ENCODE results near the gene BCKDK.

DNA sequence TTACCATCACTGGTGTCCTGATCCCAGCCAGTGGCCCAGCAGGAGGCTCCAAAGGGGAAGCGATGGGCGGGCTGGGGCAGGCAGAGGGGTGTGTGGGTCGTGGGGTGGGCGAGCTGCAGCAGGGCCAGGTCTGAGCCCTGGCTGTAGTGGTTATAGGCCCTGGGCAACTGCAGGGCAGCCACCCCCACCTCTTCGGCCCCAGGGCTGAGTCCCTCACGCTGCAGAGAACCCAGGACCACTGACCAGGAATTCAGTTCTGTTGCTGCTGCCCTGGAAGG lies 21.6 kb upstream of the BCKDK start:
- TF ChIP-seq, protein P1, sequence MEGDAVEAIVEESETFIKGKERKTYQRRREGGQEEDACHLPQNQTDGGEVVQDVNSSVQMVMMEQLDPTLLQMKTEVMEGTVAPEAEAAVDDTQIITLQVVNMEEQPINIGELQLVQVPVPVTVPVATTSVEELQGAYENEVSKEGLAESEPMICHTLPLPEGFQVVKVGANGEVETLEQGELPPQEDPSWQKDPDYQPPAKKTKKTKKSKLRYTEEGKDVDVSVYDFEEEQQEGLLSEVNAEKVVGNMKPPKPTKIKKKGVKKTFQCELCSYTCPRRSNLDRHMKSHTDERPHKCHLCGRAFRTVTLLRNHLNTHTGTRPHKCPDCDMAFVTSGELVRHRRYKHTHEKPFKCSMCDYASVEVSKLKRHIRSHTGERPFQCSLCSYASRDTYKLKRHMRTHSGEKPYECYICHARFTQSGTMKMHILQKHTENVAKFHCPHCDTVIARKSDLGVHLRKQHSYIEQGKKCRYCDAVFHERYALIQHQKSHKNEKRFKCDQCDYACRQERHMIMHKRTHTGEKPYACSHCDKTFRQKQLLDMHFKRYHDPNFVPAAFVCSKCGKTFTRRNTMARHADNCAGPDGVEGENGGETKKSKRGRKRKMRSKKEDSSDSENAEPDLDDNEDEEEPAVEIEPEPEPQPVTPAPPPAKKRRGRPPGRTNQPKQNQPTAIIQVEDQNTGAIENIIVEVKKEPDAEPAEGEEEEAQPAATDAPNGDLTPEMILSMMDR (IDR thresholded peaks at IDR 0.05), result no peak
- TF ChIP-seq POLR2A (IDR thresholded peaks at IDR 0.05), result no peak
